ENCODE results near the gene ORC1.

The ORC1 gene

GRCh38 chr1:52341655-52342260, 62.5 kb downstream of the ORC1 start:
- in situ Hi-C loops (cut with MboI; ENCODE audit: low sequenced_read_pairs, unreplicated experiment) = no loop called here
- DNase-seq (ENCODE audit: low spot score) = no peak
- TF ChIP-seq, protein P1, sequence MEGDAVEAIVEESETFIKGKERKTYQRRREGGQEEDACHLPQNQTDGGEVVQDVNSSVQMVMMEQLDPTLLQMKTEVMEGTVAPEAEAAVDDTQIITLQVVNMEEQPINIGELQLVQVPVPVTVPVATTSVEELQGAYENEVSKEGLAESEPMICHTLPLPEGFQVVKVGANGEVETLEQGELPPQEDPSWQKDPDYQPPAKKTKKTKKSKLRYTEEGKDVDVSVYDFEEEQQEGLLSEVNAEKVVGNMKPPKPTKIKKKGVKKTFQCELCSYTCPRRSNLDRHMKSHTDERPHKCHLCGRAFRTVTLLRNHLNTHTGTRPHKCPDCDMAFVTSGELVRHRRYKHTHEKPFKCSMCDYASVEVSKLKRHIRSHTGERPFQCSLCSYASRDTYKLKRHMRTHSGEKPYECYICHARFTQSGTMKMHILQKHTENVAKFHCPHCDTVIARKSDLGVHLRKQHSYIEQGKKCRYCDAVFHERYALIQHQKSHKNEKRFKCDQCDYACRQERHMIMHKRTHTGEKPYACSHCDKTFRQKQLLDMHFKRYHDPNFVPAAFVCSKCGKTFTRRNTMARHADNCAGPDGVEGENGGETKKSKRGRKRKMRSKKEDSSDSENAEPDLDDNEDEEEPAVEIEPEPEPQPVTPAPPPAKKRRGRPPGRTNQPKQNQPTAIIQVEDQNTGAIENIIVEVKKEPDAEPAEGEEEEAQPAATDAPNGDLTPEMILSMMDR (IDR thresholded peaks at IDR 0.05; ENCODE audit: borderline replicate concordance, control extremely low read depth, extremely low read depth, insufficient read depth, missing control alignments) = no peak

DNA sequence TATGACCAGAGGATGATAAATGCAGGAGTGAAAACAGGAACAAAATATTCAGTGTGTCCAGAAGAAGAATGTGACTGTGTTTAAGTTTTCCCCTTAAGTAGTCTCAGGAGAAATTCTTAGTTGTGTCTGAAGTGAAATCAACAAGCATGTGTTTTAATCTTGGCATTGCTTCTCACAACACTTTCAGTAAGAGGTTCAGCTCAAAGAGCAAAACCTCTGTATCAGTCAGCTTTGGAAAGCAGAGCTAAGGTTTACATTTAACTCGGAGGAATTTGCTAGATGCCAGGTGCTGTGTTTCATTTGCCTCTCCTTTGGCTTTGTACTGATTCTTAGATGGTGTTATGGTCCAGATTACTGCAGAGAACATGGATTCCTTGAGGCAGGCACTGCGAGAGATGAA, 66.8 kb downstream of the ORC1 start:
- in situ Hi-C loops (cut with MboI; ENCODE audit: low sequenced_read_pairs, unreplicated experiment) = no loop called here
- no peak for DNase-seq (ENCODE audit: low spot score)
- TF ChIP-seq, protein P1 (IDR thresholded peaks at IDR 0.05; ENCODE audit: borderline replicate concordance, control extremely low read depth, extremely low read depth, insufficient read depth, missing control alignments) = no peak

DNA sequence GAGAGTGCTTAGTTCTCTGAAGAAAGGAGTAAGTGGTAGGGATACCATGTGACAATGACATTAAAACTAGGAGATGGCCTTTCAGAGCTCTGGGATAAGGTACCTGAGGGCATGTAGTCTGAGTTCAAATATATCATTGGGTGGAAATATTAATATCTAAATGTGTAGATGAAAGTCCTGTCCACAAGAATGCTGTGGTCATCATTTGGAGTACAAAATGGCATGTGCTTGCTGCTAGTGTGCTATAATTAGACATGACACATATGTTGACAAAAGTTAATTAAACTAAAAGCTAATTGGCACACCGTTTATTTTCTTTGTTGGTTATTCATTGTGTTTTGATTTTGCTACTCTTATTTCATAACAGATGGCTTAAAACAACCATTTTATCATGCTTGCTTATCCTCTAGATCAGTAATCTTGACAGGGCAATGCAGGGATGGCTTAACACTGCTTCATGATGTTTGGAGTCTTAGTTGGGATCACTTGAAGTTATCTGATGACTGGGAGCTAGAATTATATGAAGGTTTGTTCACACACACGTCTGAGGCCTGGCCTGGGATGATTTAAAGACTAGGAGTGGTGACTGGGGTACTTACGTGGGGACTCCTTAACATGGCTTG, 69.2 kb downstream of the ORC1 start:
- TF ChIP-seq, protein P1 (IDR thresholded peaks at IDR 0.05; ENCODE audit: borderline replicate concordance, control extremely low read depth, extremely low read depth, insufficient read depth, missing control alignments) = no peak
- DNase-seq (ENCODE audit: low spot score) = no peak
- in situ Hi-C loops (cut with MboI; ENCODE audit: low sequenced_read_pairs, unreplicated experiment) = no loop called here

DNA sequence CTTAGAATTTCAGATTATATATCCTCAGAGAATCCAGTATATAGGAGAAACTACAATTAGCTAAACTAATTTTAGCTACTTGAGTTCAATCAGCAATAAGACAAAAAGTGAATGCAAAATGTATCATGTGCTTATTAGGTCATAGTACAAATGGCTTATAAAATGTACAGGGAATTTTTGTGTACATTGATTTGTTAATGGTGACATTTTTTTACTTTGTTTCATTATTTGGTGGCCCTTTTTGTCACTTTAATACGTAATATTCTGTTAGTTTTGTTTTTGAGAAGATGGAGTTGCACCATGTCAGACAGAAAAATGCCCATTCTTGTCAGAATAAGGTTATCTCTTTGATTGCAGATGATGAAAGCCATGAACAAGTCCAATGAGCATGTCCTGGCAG, 71.8 kb downstream of the ORC1 start:
- in situ Hi-C loops (cut with MboI; ENCODE audit: low sequenced_read_pairs, unreplicated experiment) = no loop called here
- no peak for DNase-seq (ENCODE audit: low spot score)
- TF ChIP-seq, protein P1 (IDR thresholded peaks at IDR 0.05; ENCODE audit: borderline replicate concordance, control extremely low read depth, extremely low read depth, insufficient read depth, missing control alignments) = no peak

DNA sequence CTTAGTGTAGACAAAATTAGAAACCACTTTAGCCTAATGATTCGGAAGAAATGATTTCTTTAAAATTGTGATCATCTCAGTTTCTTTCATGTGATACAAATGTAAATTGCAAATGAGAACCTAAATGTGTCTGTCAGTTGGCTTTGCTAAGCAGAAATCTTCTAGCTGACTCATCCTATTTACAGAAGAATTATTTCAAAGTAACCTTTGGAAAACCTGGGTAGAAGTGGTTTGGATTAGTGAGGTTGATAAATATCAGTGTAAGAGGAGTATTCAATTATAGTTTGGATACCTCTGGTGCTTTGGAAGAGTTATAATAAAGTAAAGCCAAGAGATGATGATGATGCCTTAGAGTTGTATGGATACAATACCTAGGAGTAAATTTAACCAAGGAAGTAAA, 75.6 kb downstream of the ORC1 start:
- TF ChIP-seq, protein P1 (IDR thresholded peaks at IDR 0.05; ENCODE audit: borderline replicate concordance, control extremely low read depth, extremely low read depth, insufficient read depth, missing control alignments) = no peak
- DNase-seq (ENCODE audit: low spot score) = no peak
- in situ Hi-C loops (cut with MboI; ENCODE audit: low sequenced_read_pairs, unreplicated experiment) = no loop called here

DNA sequence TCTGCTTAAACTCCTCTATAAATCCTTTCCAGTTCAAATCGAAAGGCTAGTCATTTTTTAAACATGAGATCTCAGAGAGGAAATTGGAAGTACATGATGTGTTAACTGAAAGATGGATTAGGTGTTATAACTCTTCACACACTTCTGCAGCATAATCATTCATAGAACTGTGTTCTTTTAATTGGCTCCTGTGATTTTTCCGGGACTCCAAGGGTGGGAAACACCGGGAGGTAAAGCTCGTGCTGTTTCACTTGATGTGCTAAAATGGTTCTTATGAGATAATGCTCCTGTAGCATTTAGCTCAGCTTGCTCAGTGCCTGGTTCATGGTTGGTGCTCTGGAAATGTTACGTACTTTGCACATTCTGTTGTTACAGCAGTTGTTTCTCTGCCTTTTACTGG, 78.4 kb downstream of the ORC1 start:
- in situ Hi-C loops (cut with MboI; ENCODE audit: low sequenced_read_pairs, unreplicated experiment) = no loop called here
- DNase-seq (ENCODE audit: low spot score) = no peak

More for the DNA sequence above, 78.4 kb downstream of the ORC1 start:
- TF ChIP-seq, protein P1 (IDR thresholded peaks at IDR 0.05; ENCODE audit: borderline replicate concordance, control extremely low read depth, extremely low read depth, insufficient read depth, missing control alignments) = no peak

Data from GM13976 (cell line).